ENCODE results near the gene RFC1. TPM values are rescaled to one million over a fixed set of nuclear protein-coding genes. Genes with fewer than 3 reads are reported as not detected.
"Not testable (repeated sequence)": the region's sequence is repeated elsewhere in the genome, so short reads cannot be mapped to it uniquely, and the experiment has no call there.

Gene RFC1
- total and polyA plus RNA-seq, 2 donors from 2014 or later = 14.5 to 38.4 TPM

DNA sequence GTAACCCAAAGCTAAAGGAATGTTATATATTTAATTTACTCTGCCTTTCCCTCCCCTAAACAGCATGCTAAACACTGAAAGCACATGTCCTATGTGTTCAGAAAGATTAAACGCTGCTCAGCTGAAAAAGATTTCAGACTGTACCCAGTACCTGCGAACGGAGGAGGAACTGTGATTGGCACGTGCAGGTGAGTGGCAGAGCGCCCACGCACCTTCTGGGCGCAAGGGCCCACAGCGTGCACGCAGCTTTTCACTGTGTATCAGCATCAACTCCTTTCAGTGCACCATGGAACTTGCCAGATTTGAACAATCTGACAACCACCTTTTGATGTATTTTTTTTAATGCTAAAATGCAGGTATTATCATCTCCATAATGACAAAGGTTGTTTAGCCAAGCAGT lies 87.7 kb downstream of the RFC1 start:
- peaks cover 9 to 24% (median 20%) of the 10 kb centered on the region in 3 donors for H3K36me3 ChIP-seq (ENCODE audit: control insufficient read depth in 2 of 3, insufficient read depth in 3 of 3, low read length in 3 of 3)
- intact Hi-C loops (cut with DNase I) = no loop called here
- no peaks in the 10 kb centered on the region for H3K4me1 ChIP-seq (ENCODE audit: control insufficient read depth in 2 of 3, insufficient read depth in 2 of 3, low read depth in 1 of 3, low read length in 3 of 3)
- DNase-seq (no peak), FAIRE-seq (no peak)
- no peak overlapping the region for H3K27ac ChIP-seq (ENCODE audit: low read depth in 2 of 2, low read length in 2 of 2)
- H3K9ac ChIP-seq (ENCODE audit: low read length in 3 of 3) = no peak overlapping the region
- no peak overlapping the region for H3K4me3 ChIP-seq (ENCODE audit: low read length in 3 of 3)
- H3K27me3 ChIP-seq (ENCODE audit: control insufficient read depth, insufficient read depth, low read length) = no peaks in the 10 kb centered on the region
- peaks cover 0 to 3% (median 0%) of the 10 kb centered on the region in 3 donors for H3K9me3 ChIP-seq (ENCODE audit: control insufficient read depth in 2 of 3, insufficient read depth in 1 of 3, low read length in 3 of 3)
- TF ChIP-seq, protein P1, sequence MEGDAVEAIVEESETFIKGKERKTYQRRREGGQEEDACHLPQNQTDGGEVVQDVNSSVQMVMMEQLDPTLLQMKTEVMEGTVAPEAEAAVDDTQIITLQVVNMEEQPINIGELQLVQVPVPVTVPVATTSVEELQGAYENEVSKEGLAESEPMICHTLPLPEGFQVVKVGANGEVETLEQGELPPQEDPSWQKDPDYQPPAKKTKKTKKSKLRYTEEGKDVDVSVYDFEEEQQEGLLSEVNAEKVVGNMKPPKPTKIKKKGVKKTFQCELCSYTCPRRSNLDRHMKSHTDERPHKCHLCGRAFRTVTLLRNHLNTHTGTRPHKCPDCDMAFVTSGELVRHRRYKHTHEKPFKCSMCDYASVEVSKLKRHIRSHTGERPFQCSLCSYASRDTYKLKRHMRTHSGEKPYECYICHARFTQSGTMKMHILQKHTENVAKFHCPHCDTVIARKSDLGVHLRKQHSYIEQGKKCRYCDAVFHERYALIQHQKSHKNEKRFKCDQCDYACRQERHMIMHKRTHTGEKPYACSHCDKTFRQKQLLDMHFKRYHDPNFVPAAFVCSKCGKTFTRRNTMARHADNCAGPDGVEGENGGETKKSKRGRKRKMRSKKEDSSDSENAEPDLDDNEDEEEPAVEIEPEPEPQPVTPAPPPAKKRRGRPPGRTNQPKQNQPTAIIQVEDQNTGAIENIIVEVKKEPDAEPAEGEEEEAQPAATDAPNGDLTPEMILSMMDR (IDR thresholded peaks at IDR 0.05; ENCODE audit: borderline replicate concordance, extremely low read depth, insufficient read depth) = no peak

DNA sequence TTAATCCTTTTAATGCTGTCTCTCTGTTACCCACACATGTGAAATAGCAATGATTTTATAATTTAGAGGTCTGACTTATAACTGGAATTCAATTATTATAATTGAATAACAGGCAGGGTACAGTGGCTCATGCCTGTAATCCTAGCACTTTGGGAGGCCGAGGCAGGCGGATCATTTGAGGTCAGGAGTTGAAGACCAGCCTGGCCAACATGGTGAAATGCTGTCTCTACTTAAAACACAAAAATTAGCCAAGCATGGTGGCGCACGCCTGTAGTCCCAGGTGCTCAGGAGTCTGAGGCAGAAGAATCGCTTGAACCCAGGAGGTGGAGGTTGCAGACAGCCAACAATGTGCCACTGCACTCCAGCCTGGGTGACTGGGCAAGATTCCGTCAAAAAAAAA lies 88.5 kb downstream of the RFC1 start:
- H3K36me3 ChIP-seq (ENCODE audit: control insufficient read depth in 2 of 3, insufficient read depth in 3 of 3, low read length in 3 of 3) = peaks cover 11 to 29% (median 28%) of the 10 kb centered on the region in 3 donors

DNA sequence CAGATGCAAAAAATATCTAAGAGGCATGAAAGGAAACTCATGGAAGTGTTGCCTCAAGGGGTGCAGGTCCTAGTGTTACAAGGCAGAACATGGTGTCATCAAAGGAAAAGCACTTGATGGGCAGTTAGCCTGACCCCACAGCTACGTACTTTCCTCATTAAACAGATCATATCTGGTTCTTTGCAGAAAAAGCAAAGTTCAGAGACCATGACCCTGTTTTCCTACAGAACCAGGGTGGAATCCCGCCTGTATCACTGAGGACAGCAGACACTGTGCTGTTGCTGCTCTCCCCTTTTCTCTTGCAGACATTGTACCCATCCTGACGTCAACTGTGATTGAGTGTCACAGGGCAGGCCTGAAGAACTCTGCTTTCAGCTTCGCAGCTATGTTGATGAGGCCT lies 91.7 kb downstream of the RFC1 start:
- Histone ChIP-seq H3K9me3 (ENCODE audit: control insufficient read depth in 2 of 3, insufficient read depth in 1 of 3, low read length in 3 of 3) (no peaks in the 10 kb centered on the region), H3K27ac (ENCODE audit: low read depth in 2 of 2, low read length in 2 of 2) (no peak overlapping the region), H3K9ac (ENCODE audit: low read length in 3 of 3) (no peak overlapping the region), H3K4me1 (ENCODE audit: control insufficient read depth in 2 of 3, insufficient read depth in 2 of 3, low read depth in 1 of 3, low read length in 3 of 3) (no peaks in the 10 kb centered on the region), H3K4me3 (ENCODE audit: low read length in 3 of 3) (no peak overlapping the region), H3K36me3 (ENCODE audit: control insufficient read depth in 2 of 3, insufficient read depth in 3 of 3, low read length in 3 of 3) (peaks cover 7 to 39% (median 37%) of the 10 kb centered on the region in 3 donors), H3K27me3 (ENCODE audit: control insufficient read depth, insufficient read depth, low read length) (no peaks in the 10 kb centered on the region)
- intact Hi-C loops (cut with DNase I) = no loop called here
- DNase-seq (no peak), FAIRE-seq (no peak)
- TF ChIP-seq, protein P1 (IDR thresholded peaks at IDR 0.05; ENCODE audit: borderline replicate concordance, extremely low read depth, insufficient read depth) = no peak

More for the DNA sequence above, 88.5 kb downstream of the RFC1 start:
- H3K4me1 ChIP-seq (ENCODE audit: control insufficient read depth in 2 of 3, insufficient read depth in 2 of 3, low read depth in 1 of 3, low read length in 3 of 3); H3K9me3 ChIP-seq (ENCODE audit: control insufficient read depth in 2 of 3, insufficient read depth in 1 of 3, low read length in 3 of 3); DNase-seq; intact Hi-C loops (cut with DNase I); H3K4me3 ChIP-seq (ENCODE audit: low read length in 3 of 3); H3K27me3 ChIP-seq (ENCODE audit: control insufficient read depth, insufficient read depth, low read length); FAIRE-seq; H3K9ac ChIP-seq (ENCODE audit: low read length in 3 of 3); H3K27ac ChIP-seq (ENCODE audit: low read depth in 2 of 2, low read length in 2 of 2): not testable (repeated sequence)

DNA sequence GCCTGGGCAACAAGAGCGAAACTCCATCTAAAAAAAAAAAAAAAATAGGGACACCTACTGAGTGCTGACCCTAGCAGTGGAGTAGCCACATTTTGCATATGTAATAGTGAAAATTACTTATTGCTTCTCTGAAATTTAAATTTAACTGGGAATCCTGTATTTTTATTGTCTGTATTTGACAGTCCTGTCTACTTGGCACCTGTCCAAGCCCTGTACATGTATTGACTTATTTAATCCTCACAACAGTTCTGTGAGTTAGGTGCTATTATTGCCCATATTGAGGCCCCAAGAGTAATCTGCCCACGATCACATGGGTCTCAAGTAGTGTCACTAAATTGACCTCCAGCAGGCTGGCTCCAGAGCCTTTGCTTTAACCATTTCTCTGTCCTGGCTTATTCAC lies 102.3 kb downstream of the RFC1 start:
- peaks cover 0 to 15% (median 7%) of the 10 kb centered on the region in 3 donors for H3K36me3 ChIP-seq (ENCODE audit: control insufficient read depth in 2 of 3, insufficient read depth in 3 of 3, low read length in 3 of 3)
- no peaks in the 10 kb centered on the region for H3K27me3 ChIP-seq (ENCODE audit: control insufficient read depth, insufficient read depth, low read length)
- H3K27ac ChIP-seq (ENCODE audit: low read depth in 2 of 2, low read length in 2 of 2) = no peak overlapping the region
- H3K9ac ChIP-seq (ENCODE audit: low read length in 3 of 3) = no peak overlapping the region
- H3K4me1 ChIP-seq (ENCODE audit: control insufficient read depth in 2 of 3, insufficient read depth in 2 of 3, low read depth in 1 of 3, low read length in 3 of 3) = no peaks in the 10 kb centered on the region
- no peaks in the 10 kb centered on the region for H3K9me3 ChIP-seq (ENCODE audit: control insufficient read depth in 2 of 3, insufficient read depth in 1 of 3, low read length in 3 of 3)
- DNase-seq (no peak), FAIRE-seq (no peak)
- H3K4me3 ChIP-seq (ENCODE audit: low read length in 3 of 3) = no peak overlapping the region
- intact Hi-C loops (cut with DNase I) = no loop called here
- TF ChIP-seq, protein P1 (IDR thresholded peaks at IDR 0.05; ENCODE audit: borderline replicate concordance, extremely low read depth, insufficient read depth) = no peak

All from kidney (tissue), 14 donors.